GM12872 (cell line): Measurements from ENCODE around the gene BSND.

ENCODE experiments used
- TF ChIP-seq, protein P1 (sequence below): IDR thresholded peaks from 3 replicates; pipeline ENCODE4 v1.5.1; 2011; ENCODE audit warnings: low read depth, mild to moderate bottlenecking, low read length, moderate library complexity; ENCODE audit not compliant: insufficient read depth

The BSND gene

DNA sequence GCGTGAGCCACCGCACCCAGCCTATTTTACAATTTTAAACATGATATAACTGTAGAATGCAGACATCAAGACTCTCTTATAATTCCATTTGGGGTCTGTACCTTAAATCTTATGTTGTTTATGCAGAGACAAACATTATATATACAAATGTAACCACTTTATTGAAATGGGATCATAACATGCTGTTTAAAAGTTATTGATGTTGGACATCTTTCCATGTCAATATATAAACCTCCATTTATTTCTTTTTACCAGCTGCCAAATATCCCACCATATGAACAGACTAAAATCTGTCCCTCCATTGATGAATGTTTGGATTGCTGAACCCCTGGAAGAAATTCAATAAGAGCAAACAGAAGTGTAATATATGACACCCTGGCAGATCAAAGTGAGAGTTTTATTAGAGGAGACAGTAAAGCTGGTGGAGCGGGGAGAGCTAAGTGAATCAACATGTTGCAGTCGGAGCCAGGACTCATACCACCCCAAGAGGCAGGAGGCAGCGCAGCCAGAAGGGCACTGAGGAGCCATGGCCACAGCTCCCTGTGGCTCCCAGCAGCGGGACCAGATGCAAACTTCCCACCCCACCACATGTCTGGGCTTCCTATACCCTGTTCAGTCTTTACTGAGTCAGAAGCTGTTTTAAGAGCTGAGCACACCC, 35.9 kb downstream of the BSND start:
- TF ChIP-seq, protein P1, sequence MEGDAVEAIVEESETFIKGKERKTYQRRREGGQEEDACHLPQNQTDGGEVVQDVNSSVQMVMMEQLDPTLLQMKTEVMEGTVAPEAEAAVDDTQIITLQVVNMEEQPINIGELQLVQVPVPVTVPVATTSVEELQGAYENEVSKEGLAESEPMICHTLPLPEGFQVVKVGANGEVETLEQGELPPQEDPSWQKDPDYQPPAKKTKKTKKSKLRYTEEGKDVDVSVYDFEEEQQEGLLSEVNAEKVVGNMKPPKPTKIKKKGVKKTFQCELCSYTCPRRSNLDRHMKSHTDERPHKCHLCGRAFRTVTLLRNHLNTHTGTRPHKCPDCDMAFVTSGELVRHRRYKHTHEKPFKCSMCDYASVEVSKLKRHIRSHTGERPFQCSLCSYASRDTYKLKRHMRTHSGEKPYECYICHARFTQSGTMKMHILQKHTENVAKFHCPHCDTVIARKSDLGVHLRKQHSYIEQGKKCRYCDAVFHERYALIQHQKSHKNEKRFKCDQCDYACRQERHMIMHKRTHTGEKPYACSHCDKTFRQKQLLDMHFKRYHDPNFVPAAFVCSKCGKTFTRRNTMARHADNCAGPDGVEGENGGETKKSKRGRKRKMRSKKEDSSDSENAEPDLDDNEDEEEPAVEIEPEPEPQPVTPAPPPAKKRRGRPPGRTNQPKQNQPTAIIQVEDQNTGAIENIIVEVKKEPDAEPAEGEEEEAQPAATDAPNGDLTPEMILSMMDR, result no peak

DNA sequence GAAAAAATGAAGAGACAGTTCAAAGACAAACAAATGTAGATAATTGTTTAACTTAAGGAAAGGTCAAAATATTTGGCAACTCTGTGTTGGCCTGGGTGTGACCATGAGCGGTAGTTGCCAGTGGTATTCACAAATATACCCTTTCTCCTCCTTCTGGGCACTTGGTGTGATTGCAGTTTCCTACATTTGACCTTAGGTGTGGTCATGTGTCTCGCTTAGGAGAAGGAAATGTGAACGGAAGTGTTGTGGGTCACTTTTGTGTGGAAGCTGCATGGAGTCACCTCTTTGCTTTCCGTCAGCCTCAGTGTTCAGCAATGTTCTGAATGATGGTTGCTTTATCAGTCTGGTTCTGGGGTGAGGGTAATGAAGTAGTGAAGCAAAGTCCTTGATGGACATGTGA, 37.2 kb downstream of the BSND start:
- TF ChIP-seq, protein P1, result peak; percentile 26; the same call in 1 of the 3 replicates

DNA sequence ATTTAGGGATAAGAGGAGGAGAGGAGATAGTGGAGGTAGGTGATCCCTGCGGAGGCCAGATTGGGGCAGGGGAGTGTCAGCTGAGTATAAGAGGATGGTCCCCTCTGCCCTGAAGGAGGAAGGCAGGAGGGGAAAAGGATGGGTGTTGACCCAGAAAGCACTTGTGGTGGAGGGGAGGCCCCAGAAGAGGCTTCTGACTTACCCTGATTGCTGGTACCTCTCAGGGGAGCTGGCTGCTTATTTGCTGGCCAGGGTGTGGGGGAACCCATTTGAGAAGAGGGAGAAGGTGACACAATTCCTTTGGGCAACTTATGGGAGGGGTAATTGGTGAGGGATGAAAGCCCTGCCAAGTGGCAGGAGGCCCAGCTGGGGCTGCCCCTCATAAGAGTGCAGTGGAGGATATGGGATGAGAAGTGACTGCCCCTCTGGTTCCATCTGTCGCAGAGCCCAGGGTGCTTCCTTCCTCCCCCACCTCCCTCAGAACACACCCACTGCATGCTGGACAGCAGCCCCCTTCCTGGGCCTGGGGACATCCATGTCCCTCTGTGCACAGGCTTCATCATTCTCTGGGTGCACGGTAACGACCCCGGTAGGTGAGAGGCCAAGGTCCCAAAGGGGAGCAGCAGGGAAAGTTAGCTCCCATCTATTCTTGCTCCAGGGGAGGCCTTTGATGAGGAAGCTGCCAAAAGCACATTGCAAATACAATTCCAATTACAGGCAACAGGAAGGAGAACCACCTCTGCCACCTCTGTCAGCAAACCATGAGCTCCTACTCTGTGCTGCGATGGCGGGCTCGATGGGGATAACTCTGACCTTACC, 39.2 kb downstream of the BSND start:
- TF ChIP-seq, protein P1, result no peak

DNA sequence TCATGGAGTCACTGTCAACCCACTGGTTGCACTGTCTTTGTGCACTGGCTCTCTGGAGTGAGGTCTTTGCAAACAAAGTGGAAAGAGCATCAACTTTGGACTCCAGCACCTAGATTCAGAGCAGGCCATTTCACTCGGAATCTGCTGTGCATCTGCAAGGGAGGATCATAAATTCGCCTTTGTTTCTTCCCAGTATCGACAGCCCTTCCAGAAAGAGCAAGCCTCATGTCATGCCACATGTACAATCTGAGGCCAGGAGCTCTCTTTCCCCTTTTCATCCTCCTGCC, 39.8 kb downstream of the BSND start:
- TF ChIP-seq, protein P1, result no peak

DNA sequence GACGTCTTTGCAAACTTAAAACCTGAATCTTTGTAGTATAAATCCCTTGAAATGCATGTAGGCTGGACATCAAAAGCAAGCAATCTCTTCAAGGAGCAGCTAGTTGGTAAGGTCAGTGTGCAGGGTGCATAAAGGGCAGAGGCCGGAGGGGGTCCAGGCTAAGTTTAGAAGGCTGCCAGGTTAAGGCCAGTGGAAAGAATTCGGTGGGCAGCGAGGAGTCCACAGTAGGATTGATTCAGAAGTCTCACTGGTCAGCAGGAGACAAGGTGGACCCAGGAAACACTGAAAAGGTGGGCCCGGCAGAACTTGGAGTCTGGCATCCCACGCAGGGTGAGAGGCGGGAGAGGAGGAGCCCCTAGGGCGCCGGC, 40.2 kb downstream of the BSND start:
- TF ChIP-seq, protein P1, result no peak

DNA sequence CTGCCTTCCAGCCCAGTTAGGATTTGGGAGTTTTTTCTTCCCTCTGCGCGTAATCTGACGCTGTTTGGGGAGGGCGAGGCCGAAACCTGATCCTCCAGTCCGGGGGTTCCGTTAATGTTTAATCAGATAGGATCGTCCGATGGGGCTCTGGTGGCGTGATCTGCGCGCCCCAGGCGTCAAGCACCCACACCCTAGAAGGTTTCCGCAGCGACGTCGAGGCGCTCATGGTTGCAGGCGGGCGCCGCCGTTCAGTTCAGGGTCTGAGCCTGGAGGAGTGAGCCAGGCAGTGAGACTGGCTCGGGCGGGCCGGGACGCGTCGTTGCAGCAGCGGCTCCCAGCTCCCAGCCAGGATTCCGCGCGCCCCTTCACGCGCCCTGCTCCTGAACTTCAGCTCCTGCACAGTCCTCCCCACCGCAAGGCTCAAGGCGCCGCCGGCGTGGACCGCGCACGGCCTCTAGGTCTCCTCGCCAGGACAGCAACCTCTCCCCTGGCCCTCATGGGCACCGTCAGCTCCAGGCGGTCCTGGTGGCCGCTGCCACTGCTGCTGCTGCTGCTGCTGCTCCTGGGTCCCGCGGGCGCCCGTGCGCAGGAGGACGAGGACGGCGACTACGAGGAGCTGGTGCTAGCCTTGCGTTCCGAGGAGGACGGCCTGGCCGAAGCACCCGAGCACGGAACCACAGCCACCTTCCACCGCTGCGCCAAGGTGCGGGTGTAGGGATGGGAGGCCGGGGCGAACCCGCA, 40.8 kb downstream of the BSND start, which contains the start of gene PCSK9:
Gene PCSK9, plus strand, starts transcription at position 207 of the 741 bp plus-strand sequence. Its CDS starts 290 bp downstream, at position 497.
- TF ChIP-seq, protein P1, result no peak
